Measurements from ENCODE around the gene RIC8B.
A peak's percentile ranks its signal among the peaks of the same experiment; 100 is the strongest.

The RIC8B gene

GRCh38 chr12:106863189-106863588 lies 88.7 kb downstream of the RIC8B start:
- DNase-seq (ENCODE audit: low read depth, low spot score), result no peak
- H3K9ac ChIP-seq (ENCODE audit: insufficient read length, low read depth), result no peak overlapping the region
- no peaks in the 10 kb centered on the region for H3K4me1 ChIP-seq (ENCODE audit: insufficient read depth, insufficient read length)
- H3K27me3 ChIP-seq (ENCODE audit: insufficient read depth, insufficient read length), result no peaks in the 10 kb centered on the region
- H3K4me3 ChIP-seq (ENCODE audit: insufficient read length, low read depth), result no peak overlapping the region
- no peaks in the 10 kb centered on the region for H3K9me3 ChIP-seq (ENCODE audit: insufficient read depth, low read length)
- TF ChIP-seq YY1 (IDR thresholded peaks at IDR 0.05; ENCODE audit: insufficient read depth, insufficient read length) (no peak), SUZ12 (IDR thresholded peaks at IDR 0.05; ENCODE audit: extremely low read depth, insufficient read depth, insufficient read length) (no peak), ZNF274 (IDR thresholded peaks at IDR 0.05; ENCODE audit: low read depth, low read length) (no peak)
- peaks cover 34% of the 10 kb centered on the region for H3K36me3 ChIP-seq (ENCODE audit: insufficient read depth, insufficient read length, low read length)

GRCh38 chr12:106865683-106866082 lies 91.2 kb downstream of the RIC8B start:
- Histone ChIP-seq H3K4me1 (ENCODE audit: insufficient read depth, insufficient read length) (no peaks in the 10 kb centered on the region), H3K9me3 (ENCODE audit: insufficient read depth, low read length) (no peaks in the 10 kb centered on the region), H3K36me3 (ENCODE audit: insufficient read depth, insufficient read length, low read length) (peaks cover 19% of the 10 kb centered on the region), H3K9ac (ENCODE audit: insufficient read length, low read depth) (no peak overlapping the region), H3K27me3 (ENCODE audit: insufficient read depth, insufficient read length) (no peaks in the 10 kb centered on the region), H3K4me3 (ENCODE audit: insufficient read length, low read depth) (no peak overlapping the region)
- no peak for TF ChIP-seq ZNF274 (IDR thresholded peaks at IDR 0.05; ENCODE audit: low read depth, low read length)
- DNase-seq (ENCODE audit: low read depth, low spot score), result peak; percentile 48

GRCh38 chr12:106866426-106867080 lies 92.1 kb downstream of the RIC8B start:
- no peak for DNase-seq (ENCODE audit: low read depth, low spot score)
- H3K36me3 ChIP-seq (ENCODE audit: insufficient read depth, insufficient read length, low read length), result peaks cover 18% of the 10 kb centered on the region
- H3K9ac ChIP-seq (ENCODE audit: insufficient read length, low read depth), result no peak overlapping the region
- no peaks in the 10 kb centered on the region for H3K27me3 ChIP-seq (ENCODE audit: insufficient read depth, insufficient read length)
- H3K4me1 ChIP-seq (ENCODE audit: insufficient read depth, insufficient read length), result no peaks in the 10 kb centered on the region
- no peak overlapping the region for H3K4me3 ChIP-seq (ENCODE audit: insufficient read length, low read depth)
- H3K9me3 ChIP-seq (ENCODE audit: insufficient read depth, low read length), result no peaks in the 10 kb centered on the region
- TF ChIP-seq SUZ12 (IDR thresholded peaks at IDR 0.05; ENCODE audit: extremely low read depth, insufficient read depth, insufficient read length), result no peak
- no peak for TF ChIP-seq YY1 (IDR thresholded peaks at IDR 0.05; ENCODE audit: insufficient read depth, insufficient read length)
- no peak for TF ChIP-seq ZNF274 (IDR thresholded peaks at IDR 0.05; ENCODE audit: low read depth, low read length)

- H3K4me3 ChIP-seq (ENCODE audit: insufficient read length, low read depth), result no peak overlapping the region
- H3K36me3 ChIP-seq (ENCODE audit: insufficient read depth, insufficient read length, low read length), result peaks cover 18% of the 10 kb centered on the region
Observed at GRCh38 chr12:106867651-106868050, 93.2 kb downstream of the RIC8B start.

GRCh38 chr12:106868982-106869700 lies 94.7 kb downstream of the RIC8B start:
- TF ChIP-seq ZNF274 (IDR thresholded peaks at IDR 0.05; ENCODE audit: low read depth, low read length), result no peak
- no peak for TF ChIP-seq SUZ12 (IDR thresholded peaks at IDR 0.05; ENCODE audit: extremely low read depth, insufficient read depth, insufficient read length)
- no peak for TF ChIP-seq YY1 (IDR thresholded peaks at IDR 0.05; ENCODE audit: insufficient read depth, insufficient read length)
- Histone ChIP-seq H3K9me3 (ENCODE audit: insufficient read depth, low read length) (no peaks in the 10 kb centered on the region), H3K36me3 (ENCODE audit: insufficient read depth, insufficient read length, low read length) (peaks cover 23% of the 10 kb centered on the region), H3K4me1 (ENCODE audit: insufficient read depth, insufficient read length) (no peaks in the 10 kb centered on the region), H3K4me3 (ENCODE audit: insufficient read length, low read depth) (no peak overlapping the region), H3K9ac (ENCODE audit: insufficient read length, low read depth) (no peak overlapping the region), H3K27me3 (ENCODE audit: insufficient read depth, insufficient read length) (no peaks in the 10 kb centered on the region)
- DNase-seq (ENCODE audit: low read depth, low spot score), result no peak

More at GRCh38 chr12:106867651-106868050, 93.2 kb downstream of the RIC8B start:
- no peaks in the 10 kb centered on the region for H3K9me3 ChIP-seq (ENCODE audit: insufficient read depth, low read length)
- no peak for TF ChIP-seq YY1 (IDR thresholded peaks at IDR 0.05; ENCODE audit: insufficient read depth, insufficient read length)
- TF ChIP-seq SUZ12 (IDR thresholded peaks at IDR 0.05; ENCODE audit: extremely low read depth, insufficient read depth, insufficient read length), result no peak
- no peak for TF ChIP-seq ZNF274 (IDR thresholded peaks at IDR 0.05; ENCODE audit: low read depth, low read length)
- no peak for DNase-seq (ENCODE audit: low read depth, low spot score)
- H3K4me1 ChIP-seq (ENCODE audit: insufficient read depth, insufficient read length), result no peaks in the 10 kb centered on the region
- H3K27me3 ChIP-seq (ENCODE audit: insufficient read depth, insufficient read length), result no peaks in the 10 kb centered on the region
- H3K9ac ChIP-seq (ENCODE audit: insufficient read length, low read depth), result no peak overlapping the region

- no peak overlapping the region for H3K4me3 ChIP-seq (ENCODE audit: insufficient read length, low read depth)
- H3K4me1 ChIP-seq (ENCODE audit: insufficient read depth, insufficient read length), result no peaks in the 10 kb centered on the region
- no peaks in the 10 kb centered on the region for H3K9me3 ChIP-seq (ENCODE audit: insufficient read depth, low read length)
- H3K36me3 ChIP-seq (ENCODE audit: insufficient read depth, insufficient read length, low read length), result peaks cover 29% of the 10 kb centered on the region
- no peaks in the 10 kb centered on the region for H3K27me3 ChIP-seq (ENCODE audit: insufficient read depth, insufficient read length)
- no peak overlapping the region for H3K9ac ChIP-seq (ENCODE audit: insufficient read length, low read depth)
- no peak for DNase-seq (ENCODE audit: low read depth, low spot score)
- TF ChIP-seq YY1 (IDR thresholded peaks at IDR 0.05; ENCODE audit: insufficient read depth, insufficient read length) (no peak), ZNF274 (IDR thresholded peaks at IDR 0.05; ENCODE audit: low read depth, low read length) (no peak), SUZ12 (IDR thresholded peaks at IDR 0.05; ENCODE audit: extremely low read depth, insufficient read depth, insufficient read length) (no peak)
Observed at GRCh38 chr12:106870116-106870515, 95.6 kb downstream of the RIC8B start.

- H3K27me3 ChIP-seq (ENCODE audit: insufficient read depth, insufficient read length), result no peaks in the 10 kb centered on the region
- H3K4me3 ChIP-seq (ENCODE audit: insufficient read length, low read depth), result no peak overlapping the region
- peaks cover 31% of the 10 kb centered on the region for H3K36me3 ChIP-seq (ENCODE audit: insufficient read depth, insufficient read length, low read length)
- TF ChIP-seq ZNF274 (IDR thresholded peaks at IDR 0.05; ENCODE audit: low read depth, low read length) (no peak), YY1 (IDR thresholded peaks at IDR 0.05; ENCODE audit: insufficient read depth, insufficient read length) (no peak), SUZ12 (IDR thresholded peaks at IDR 0.05; ENCODE audit: extremely low read depth, insufficient read depth, insufficient read length) (no peak)
- no peaks in the 10 kb centered on the region for H3K4me1 ChIP-seq (ENCODE audit: insufficient read depth, insufficient read length)
- H3K9ac ChIP-seq (ENCODE audit: insufficient read length, low read depth), result no peak overlapping the region
- H3K9me3 ChIP-seq (ENCODE audit: insufficient read depth, low read length), result no peaks in the 10 kb centered on the region
- DNase-seq (ENCODE audit: low read depth, low spot score), result no peak
Observed at GRCh38 chr12:106871477-106871876, 97.0 kb downstream of the RIC8B start.
